Neural cell (in vitro differentiated cells): Measurements from ENCODE around the gene TRPV3.
"Not testable (repeated sequence)": the region's sequence is repeated elsewhere in the genome, so short reads cannot be mapped to it uniquely, and the experiment has no call there.

Source experiments
- CTCF ChIP-seq: fragments of 450-650 bp; IDR thresholded peaks from 2 replicates; pipeline ENCODE4 v1.5.1; 2014; ENCODE audit warnings: antibody characterized with exemption, mild to moderate bottlenecking, moderate library complexity; ENCODE audit not compliant: poor library complexity, severe bottlenecking
- EP300 ChIP-seq: fragments of 450-650 bp; conservative IDR thresholded peaks from 2 replicates; pipeline ENCODE4 v1.6.1; 2014; ENCODE audit warnings: antibody characterized with exemption, mild to moderate bottlenecking, moderate library complexity; ENCODE audit not compliant: poor library complexity, severe bottlenecking
- EZH2 ChIP-seq: fragments of 200-600, 300-800 bp; shearing (Covaris generic), sonication (generic); IDR thresholded peaks from 2 replicates; pipeline ENCODE4 v1.6.1; 2014; ENCODE audit warnings: antibody characterized with exemption, low read length, borderline replicate concordance, mild to moderate bottlenecking; ENCODE audit not compliant: insufficient read depth, poor library complexity, severe bottlenecking
- MXI1 ChIP-seq: fragments of 450-650 bp; conservative IDR thresholded peaks from 2 replicates; pipeline ENCODE4 v1.6.1; 2014; ENCODE audit warnings: antibody characterized with exemption, mild to moderate bottlenecking; ENCODE audit not compliant: poor library complexity, severe bottlenecking
- POLR2AphosphoS5 ChIP-seq: IDR thresholded peaks from 2 replicates; pipeline ENCODE4 v1.6.1; 2012
- RAD21 ChIP-seq: fragments of 450-650 bp; conservative IDR thresholded peaks from 2 replicates; pipeline ENCODE4 v1.6.1; 2014; ENCODE audit warnings: antibody characterized with exemption, mild to moderate bottlenecking, moderate library complexity
- REST ChIP-seq: IDR thresholded peaks from 2 replicates; pipeline ENCODE4 v1.6.1; 2012; ENCODE audit warnings: borderline replicate concordance
- SMC3 ChIP-seq: fragments of 450-650 bp; conservative IDR thresholded peaks from 2 replicates; pipeline ENCODE4 v1.6.1; 2014; ENCODE audit warnings: antibody characterized with exemption, mild to moderate bottlenecking, moderate library complexity; ENCODE audit not compliant: poor library complexity
- TAF1 ChIP-seq: IDR thresholded peaks from 2 replicates; pipeline ENCODE4 v1.6.1; 2012; ENCODE audit warnings: low read depth

GRCh38 chr17:3564241-3564640, 6.6 kb upstream of the TRPV3 start:
- not testable (repeated sequence) for TF ChIP-seq EP300, CTCF, TAF1, MXI1, POLR2AphosphoS5, EZH2, REST, RAD21, SMC3
